COR-L47 (cell line): ENCODE data around the gene DENND5B.
"Not testable (repeated sequence)": the region's sequence is repeated elsewhere in the genome, so short reads cannot be mapped to it uniquely, and the experiment has no call there.

Experiments used
- DNase-seq: peaks from one replicate; lab custom pipeline; 2025; lab: John Stamatoyannopoulos, UW

The DENND5B gene

DNA sequence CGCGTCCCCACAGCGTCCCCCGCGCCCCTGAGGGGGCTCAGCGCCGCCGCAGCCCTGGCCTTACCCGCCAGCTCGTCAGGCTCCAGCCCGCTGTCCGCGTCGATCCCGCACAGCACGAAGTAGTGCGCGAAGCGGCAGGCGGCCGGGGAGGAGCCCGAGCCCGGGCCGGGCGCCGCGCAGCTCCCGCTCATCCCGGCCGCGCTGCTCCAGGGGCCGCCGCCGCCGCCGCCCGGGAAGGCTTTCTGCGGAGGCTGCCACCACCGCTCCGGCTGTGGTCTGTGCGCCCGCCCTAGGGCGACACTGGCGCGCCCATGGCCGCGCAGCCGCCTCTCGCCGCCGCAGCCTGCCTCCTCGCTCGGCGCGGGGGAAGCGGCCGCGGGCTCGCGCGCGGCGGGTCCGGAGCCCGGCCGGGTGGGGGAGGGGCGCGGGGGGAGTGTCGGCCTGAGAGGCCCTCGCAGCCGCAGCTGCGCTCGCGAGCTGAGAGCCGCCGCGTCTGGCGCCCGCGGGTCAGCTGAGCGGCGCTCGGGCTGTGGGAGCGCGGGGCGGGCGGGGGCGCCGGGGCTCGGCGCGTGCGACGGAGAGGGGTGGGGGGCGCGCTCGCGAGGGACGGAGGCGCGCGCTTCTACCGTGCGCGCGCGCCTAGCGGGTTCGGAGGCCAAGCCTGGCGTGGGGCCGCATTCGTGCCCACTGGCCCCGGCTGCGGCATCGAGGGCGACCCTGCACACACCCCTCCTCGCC, at the start of gene DENND5B:
TSS of gene DENND5B (minus strand) at position 495 of the 738 bp plus-strand sequence. CDS start at position 191, 304 bp downstream.
- DNase-seq: peak; percentile 49

DNA sequence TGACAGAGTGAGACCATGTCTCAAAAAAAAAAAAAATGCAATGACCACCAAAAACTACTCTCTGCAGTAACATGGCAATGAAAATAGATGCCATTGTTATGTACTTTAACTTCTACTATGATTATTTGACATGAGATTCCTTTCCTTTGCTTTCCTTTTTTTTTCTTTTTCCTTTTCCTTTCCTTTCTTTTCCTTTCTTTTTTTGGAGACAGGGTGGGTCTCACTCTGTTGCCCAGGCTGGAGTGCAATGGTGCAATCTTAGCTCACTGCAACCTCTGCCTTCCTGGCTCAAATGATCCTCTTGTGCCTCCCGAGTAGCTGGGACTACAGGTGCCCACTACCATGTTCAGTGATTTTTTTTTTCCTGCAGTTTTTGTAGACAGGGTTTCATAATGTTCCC, 43.7 kb upstream of the DENND5B start:
- DNase-seq: no peak

DNA sequence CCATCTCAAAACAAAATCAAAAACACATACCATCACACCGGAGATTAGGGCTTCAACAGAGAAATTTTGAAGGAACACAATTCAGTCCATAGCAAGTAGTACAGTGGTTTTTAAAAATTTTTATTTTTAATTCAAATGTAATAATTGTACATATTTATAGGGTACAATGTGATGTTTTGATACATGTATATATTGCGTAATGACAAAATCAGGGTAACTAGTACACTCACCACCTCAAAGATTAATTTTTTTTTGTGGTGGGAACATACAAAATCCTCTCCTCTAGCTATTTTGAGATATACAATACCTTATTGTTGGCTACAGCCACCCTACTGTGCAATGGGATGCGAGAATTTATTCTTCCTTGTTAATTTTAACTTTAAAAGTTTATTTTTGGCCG, 42.5 kb upstream of the DENND5B start:
- DNase-seq: no peak

GRCh38 chr12:31631809-31632208, 40.9 kb upstream of the DENND5B start:
- no peak for DNase-seq

DNA sequence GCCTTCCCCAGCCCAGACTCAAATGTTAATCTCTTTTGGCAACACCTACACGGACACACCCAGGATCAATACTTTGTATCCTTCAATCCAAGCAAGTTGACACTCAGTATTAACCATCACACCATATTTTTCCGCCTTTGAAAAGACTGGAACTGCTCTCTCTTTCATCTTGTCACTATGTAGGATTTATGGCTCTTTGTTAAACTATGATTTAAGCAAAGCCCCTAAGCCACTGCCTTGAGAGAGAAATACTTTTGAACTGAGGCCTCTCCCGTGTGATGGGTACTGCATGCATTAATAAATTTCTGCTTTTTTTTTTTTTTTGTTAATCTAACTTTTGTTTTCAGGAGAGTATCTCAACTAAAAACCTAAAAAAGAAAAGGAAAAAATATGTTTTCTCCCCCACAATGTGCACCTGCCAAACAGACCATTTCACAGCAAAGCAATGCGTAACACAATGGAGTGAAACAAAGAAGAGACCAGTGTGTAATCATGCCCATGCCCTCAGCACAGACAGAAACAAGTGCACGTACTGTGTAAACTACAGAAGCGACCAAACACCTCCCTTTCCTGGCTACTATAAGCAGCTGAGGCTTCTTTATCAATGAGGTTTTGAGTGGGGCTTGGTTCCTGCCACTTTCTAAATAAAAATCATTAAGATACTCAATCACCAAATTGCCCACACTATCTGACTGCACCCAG, 40.2 kb upstream of the DENND5B start:
- DNase-seq: no peak

GRCh38 chr12:31629756-31630732, 39.1 kb upstream of the DENND5B start:
- no peak for DNase-seq

DNA sequence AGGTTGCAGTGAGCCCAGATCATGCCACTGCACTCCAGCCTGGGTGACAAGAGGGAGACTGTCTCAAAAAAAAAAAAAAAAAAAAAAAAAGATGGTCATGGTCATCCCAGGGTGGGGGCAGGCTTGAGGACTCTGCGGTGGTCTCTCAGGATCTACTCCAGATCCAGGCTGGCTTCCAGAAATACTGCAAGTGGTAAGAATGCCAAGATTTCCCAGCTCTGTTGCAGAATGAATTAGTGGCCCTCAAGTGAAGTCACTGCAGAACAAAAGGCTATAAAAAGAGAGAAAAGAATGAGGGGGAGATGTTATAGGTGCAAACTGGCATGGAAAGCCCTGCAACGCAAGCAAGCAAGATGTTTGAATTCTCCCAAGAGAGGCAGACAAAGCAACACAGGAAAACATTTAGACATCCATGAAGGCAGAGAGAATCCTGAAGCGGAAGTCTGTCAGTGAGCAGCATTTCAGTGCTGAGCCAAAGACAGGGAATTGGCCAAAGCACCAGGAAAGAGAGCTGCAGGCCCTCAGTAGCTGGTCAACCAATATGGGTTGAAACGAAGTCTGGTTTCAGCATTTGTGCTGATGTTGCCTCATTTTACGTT, 36.6 kb upstream of the DENND5B start:
- DNase-seq: no peak

GRCh38 chr12:31626270-31626995, 35.5 kb upstream of the DENND5B start:
- no peak for DNase-seq

GRCh38 chr12:31622038-31622437, 31.1 kb upstream of the DENND5B start:
- no peak for DNase-seq

GRCh38 chr12:31620311-31620710, 29.4 kb upstream of the DENND5B start:
- DNase-seq: no peak

DNA sequence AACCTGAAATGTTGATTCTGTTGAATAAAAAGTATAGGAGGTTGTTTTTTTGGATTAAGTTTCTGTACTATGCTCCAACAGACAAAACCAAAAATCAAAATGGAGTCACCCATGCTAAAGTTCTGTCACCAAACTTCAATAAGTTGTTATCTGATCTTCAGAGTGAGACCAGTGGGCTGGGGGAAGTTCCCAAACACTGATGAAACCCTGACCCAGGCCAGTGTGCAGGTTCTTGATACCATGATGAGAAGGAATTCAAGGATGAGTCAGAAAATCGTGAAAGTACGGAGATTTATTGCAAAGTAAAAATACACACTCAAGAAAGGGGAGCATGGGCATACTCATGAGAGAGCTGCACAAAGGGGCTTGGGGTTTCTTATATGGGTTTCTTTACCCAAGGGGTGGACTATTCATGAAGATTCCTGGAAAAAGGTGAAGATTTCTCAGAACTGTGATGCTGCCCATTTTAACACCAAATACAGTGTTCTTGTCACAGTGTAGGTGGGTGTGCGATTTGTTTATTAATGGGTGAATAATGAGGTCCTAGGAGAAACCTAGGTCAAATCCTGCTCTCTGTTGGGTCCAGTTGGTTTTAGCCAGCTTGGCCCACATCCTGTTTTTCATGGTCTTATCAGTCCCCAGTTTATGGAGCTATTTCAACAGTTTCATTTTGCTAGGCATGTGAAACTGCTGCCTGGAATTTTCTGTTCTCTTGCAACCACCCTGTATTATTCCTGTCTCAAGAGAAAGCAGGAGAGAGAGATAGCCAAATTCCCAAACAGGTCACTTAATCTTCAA, 27.5 kb upstream of the DENND5B start:
- DNase-seq: no peak

GRCh38 chr12:31612819-31613218, 21.9 kb upstream of the DENND5B start:
- DNase-seq: no peak

- not testable (repeated sequence) for DNase-seq
Observed at GRCh38 chr12:31608299-31608698, 17.4 kb upstream of the DENND5B start.

GRCh38 chr12:31605531-31605930, 14.6 kb upstream of the DENND5B start:
- DNase-seq: no peak

DNA sequence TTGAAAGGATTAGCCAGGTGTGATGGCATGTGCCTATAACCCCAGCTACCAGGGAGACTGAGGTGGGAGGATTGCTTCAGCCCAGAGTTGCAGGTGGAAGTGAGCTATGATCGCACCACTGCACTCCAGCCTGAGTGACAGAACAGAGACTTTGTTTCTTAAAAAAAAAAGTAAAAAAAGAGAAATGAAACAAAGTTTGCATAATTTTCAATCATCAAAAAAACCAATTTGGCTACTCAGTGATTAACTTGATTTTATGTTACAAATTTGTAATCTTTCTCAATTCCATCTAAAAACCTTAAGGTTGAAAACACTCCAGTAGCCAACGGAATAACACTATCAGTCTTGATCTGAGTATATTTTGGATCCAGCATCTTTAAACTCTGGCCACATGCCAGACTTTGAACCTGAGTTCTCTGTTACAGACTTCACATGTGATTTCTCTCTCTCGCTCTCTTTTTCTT, 12.6 kb upstream of the DENND5B start:
- no peak for DNase-seq

- no peak for DNase-seq
Observed at GRCh38 chr12:31600750-31601149, 9.8 kb upstream of the DENND5B start.

DNA sequence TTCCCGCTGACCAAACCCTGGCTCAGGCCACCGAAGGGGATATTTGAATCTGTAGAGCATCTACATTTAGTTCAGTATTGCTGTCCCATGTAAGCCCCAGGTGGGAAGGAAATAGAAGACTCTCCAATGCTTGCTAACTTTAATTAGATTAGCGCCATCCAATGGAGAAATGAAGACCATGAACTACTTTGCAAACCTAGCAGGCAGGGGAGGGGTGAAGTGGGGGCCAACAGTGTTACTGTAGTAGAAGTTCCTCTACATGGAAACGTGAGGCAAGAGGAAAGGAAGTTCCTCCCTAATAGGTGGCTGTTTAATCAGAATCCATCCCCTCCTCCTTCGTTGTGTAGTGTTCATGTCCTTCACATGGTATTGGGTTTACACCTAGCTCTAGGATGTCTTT, 9.3 kb upstream of the DENND5B start:
- DNase-seq: no peak

GRCh38 chr12:31599053-31599452, 8.1 kb upstream of the DENND5B start:
- no peak for DNase-seq

DNA sequence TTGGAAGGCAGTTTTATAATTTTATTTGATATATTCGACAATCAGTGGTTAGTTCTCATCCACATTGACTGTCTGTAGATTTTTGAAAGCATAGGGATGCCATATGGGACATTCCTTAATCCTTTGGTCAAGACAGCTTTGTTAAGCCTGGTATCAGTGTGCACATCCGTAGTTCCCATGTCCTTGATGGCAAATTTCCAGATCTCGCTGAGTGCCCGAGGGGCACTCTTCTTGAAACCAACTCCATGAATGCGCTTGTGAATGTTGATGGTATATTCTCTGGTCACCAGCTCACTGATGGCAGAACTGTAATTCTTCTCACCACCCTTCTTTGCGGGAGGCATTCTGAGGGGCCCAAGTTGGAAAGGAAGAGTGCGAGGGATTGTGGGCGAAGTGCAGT, 6.1 kb upstream of the DENND5B start:
- no peak for DNase-seq

DNA sequence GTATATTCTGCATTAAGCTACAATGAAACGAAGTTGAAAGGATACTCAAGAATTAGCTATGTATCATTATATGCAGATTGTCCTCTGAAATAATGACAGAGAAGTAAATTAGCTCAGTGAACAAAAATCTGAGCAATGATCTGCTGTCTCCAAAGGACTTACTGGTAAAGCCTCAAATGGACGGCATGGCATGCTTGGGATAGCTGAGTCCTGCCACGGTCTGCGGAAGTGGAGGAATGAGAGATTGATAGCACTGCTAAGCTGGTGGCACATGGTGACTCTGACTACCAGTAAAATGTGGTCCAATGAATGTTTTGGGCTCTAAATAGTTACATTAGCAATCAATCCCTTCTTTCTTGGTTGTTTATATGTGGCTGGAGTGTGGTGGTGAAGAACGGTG, 3.7 kb upstream of the DENND5B start:
- DNase-seq: no peak
